DMS153 treated with DMSO at 0.1 percent for 48 hours (cell line): ENCODE data around the gene P2RX1.
"Not testable (repeated sequence)": the region's sequence is repeated elsewhere in the genome, so short reads cannot be mapped to it uniquely, and the experiment has no call there.

Source experiments
- DNase-seq: peaks from one replicate; lab custom pipeline; 2025; ENCODE audit not compliant: unreplicated experiment; lab: John Stamatoyannopoulos, UW

Gene P2RX1

GRCh38 chr17:3952186-3952585, 35.9 kb upstream of the P2RX1 start:
- DNase-seq = no peak

GRCh38 chr17:3951420-3951819, 35.2 kb upstream of the P2RX1 start:
- DNase-seq = no peak

- DNase-seq = no peak
These were observed 34.7 kb upstream of the P2RX1 start for GRCh38 chr17:3951003-3951402.

GRCh38 chr17:3950584-3950983, 34.3 kb upstream of the P2RX1 start:
- DNase-seq = no peak

- DNase-seq = no peak
These were observed 33.2 kb upstream of the P2RX1 start for GRCh38 chr17:3949418-3949817.

- not testable (repeated sequence) for DNase-seq
These were observed 32.3 kb upstream of the P2RX1 start for GRCh38 chr17:3948551-3948950.

GRCh38 chr17:3947318-3947810, 31.1 kb upstream of the P2RX1 start:
- DNase-seq = no peak

- no peak for DNase-seq
These were observed 30.5 kb upstream of the P2RX1 start for GRCh38 chr17:3946711-3947235.

GRCh38 chr17:3944485-3945388, 28.5 kb upstream of the P2RX1 start:
- no peak for DNase-seq

GRCh38 chr17:3943240-3943891, 27.1 kb upstream of the P2RX1 start:
- DNase-seq = no peak

- no peak for DNase-seq
These were observed 24.9 kb upstream of the P2RX1 start for GRCh38 chr17:3940965-3941698.

GRCh38 chr17:3937359-3937758, 21.1 kb upstream of the P2RX1 start:
- no peak for DNase-seq

- DNase-seq = no peak
These were observed 19.6 kb upstream of the P2RX1 start for GRCh38 chr17:3935825-3936355.

- no peak for DNase-seq
These were observed 18.9 kb upstream of the P2RX1 start for GRCh38 chr17:3935140-3935542.

- DNase-seq = no peak
These were observed 13.5 kb upstream of the P2RX1 start for GRCh38 chr17:3929764-3930163.

GRCh38 chr17:3929181-3929580, 12.9 kb upstream of the P2RX1 start:
- DNase-seq = no peak

- DNase-seq = no peak
These were observed 12.1 kb upstream of the P2RX1 start for GRCh38 chr17:3928406-3928805.

- no peak for DNase-seq
These were observed 11.5 kb upstream of the P2RX1 start for GRCh38 chr17:3927628-3928340.

- no peak for DNase-seq
These were observed 10.8 kb upstream of the P2RX1 start for GRCh38 chr17:3926860-3927627.
